Measurements from ENCODE around the gene ZNF136.

ZNF136 gene
- 60.4 reads per million, percentile 72 among the genes with 10 or more reads in this experiment for total RNA-seq

- peak; percentile 93 for DNase-seq
Observed at GRCh38 chr19:12162882-12163806, at the start of gene ZNF136. Gene ZNF136 (plus strand): TSS chr19:12163096. CDS start chr19:12163204, 108 bp downstream.

DNA sequence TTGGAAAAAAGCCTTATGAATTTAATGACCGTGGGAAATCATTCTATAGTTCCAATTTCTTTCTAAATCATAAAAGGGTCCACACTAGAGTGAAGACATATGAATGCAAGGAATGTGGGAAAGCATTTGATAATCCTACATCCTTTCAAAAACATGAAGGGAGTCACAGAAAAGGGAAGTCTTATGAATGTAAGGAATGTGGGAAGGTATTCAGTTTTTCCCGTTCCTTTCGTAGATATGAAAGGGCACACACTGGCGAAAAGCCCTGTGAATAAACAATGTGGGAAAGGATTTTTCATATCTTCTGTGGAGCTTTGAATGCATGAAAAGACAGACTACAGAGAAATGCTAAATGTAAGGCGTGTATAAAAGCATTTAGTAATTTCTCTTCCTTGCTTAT lies 49.8 kb upstream of the ZNF136 start:
- no peak for DNase-seq

DNA sequence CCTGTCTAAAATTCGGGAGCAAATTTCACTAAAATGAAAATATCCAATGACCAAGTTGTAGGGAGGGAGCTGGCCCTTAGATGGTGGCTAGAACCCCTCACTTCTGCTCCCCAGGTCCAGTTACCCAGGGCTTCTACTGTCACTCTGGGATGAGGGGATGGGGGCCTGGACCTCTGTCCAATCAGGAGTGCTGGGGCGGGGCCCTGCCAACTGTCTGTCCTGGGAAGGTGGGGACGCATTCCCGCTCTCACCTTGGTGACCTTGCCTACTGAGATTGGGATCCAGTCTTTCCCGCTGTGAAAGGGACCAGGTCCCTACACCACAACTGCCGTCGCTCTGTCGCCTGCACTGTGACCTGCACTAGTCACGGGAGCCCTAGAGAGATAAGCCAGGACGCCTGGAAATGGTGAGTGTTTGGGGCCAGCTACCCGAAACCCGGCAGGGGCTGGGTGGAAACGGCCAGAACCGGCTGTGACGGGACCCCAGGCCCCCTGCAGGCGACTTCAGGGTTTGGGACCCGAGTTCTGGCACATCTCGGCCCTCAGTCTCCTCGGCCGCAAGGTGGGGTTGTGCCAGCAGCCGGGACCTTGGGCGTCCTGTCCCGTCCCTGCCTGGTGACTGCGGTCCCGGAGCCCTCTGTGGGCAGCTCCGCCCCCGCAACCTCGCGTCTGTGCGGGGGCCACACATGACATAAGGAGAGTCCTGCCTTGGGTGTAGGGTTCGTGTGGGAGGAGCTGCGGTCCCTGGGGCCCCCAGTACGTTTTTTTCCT lies 45.5 kb upstream of the ZNF136 start:
- DNase-seq: no peak

GRCh38 chr19:12126707-12127106 lies 36.2 kb upstream of the ZNF136 start:
- no peak for DNase-seq

DNA sequence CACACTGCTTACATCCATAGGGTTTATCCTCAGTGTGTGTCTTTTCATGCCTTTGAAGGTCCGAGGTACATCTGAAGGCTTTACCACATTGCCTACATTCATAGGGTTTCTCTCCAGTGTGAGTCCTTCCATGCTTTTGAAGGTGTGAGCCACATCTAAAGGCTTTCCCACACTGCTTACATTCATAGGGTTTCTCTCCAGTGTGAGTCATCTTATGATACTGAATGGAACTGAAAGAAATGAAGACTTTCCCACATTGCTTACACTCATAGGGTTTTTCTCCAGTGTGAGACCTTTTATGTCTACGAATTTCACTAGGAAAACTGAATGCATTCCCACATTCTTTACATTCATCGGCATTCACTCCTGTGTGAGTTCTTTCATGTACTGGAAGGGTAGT lies 29.8 kb upstream of the ZNF136 start:
- DNase-seq: no peak

DNA sequence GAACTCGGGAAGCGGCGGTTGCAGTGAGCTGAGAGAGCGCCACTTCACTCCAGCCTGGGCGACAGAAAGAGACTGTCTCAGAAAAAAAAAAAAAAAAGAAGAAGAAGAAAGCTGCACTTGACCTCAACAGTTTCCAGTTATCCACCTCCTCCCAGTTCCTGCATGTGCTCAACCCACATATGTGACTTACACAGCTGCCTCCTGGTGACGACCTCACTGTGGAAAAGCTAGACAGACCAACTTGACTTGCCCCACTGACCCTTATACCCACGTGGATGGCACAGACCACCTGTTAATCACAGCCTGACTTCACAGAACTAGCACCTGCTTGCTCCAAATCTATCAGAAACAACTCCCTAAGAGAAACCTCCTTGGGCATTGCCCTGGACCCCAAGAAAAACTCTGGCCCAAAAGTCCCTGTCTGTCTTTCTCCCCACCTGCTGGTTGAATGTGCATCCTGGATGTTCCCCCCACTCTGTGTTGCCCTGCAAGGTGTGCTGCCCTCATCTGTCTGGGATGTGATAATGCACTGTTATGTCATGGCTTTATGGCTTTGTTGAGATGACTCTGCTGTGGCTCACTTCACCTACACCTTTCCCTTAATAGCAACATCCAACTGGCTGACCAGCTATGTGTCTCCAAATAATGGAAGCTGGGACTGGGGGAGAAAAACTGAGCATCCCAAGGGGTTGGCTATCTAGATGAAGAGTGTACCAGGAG lies 25.5 kb upstream of the ZNF136 start:
- no peak for DNase-seq

- DNase-seq: no peak
Observed at GRCh38 chr19:12139269-12139668, 23.6 kb upstream of the ZNF136 start.

- DNase-seq: peak; percentile 80
Observed at GRCh38 chr19:12139885-12140544, 22.9 kb upstream of the ZNF136 start, which contains the start of gene ZNF20. Gene ZNF20 (minus strand): TSS chr19:12140350. CDS start chr19:12140182, 168 bp downstream.

GRCh38 chr19:12140545-12141404 lies 22.1 kb upstream of the ZNF136 start:
- DNase-seq: peak; percentile 85

DNA sequence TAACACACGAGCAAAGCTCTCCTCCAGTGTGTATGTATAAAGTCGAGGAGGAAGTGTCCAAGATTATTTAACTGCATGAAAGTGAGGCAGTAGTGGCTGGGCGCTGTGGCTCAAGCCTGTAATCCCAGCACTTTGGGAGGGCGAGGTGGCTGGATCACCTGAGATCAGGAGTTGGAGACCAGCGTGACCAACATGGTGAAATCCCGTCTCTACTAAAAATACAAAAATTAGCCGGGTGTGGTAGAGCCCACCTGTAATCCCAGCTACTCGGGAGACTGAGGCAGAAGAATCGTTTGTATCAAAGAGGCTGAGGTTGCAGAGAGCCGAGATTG lies 21.5 kb upstream of the ZNF136 start:
- no peak for DNase-seq

DNA sequence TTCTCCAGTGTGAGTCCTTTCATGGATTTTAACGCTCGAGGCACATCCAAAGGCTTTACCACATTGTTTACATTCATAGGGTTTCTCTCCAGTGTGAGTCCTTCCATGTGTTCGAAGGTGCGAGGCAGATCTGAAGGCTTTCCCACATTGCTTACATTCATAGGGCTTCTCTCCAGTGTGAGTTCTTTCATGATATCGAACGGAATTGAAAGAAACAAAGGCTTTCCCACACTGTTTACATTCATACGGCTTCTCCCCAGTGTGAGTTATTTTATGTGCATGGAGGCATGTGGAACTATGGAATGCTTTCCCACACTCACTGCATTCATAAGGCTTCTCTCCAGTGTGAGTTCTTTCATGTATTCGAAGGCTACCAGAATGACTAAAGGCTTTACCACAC lies 17.5 kb upstream of the ZNF136 start:
- DNase-seq: no peak

DNA sequence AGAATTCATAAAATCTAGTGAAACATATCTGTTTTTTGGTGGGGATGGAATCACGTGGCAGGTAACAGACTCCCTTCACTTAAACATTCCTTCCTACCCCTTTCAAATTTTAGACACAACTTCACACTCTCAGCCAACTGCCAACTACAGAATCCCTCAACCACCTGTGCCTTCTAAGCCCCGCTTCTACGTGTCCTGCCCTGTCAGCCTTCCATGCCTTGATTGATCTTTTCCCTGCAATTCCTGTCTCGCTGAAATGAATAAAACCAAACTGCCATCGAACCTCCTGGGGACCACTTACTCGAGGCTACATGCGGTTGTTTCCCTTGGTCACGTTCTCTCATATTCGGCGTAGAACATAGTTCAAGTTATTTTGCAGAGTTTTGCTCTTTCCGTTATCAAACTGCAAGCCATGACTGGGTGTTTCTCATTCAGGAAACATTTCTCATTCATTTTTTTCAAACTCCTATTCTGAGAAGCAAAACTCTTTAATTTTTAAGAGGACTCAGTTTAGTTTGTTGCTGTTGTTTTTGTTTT lies 7.5 kb upstream of the ZNF136 start:
- DNase-seq: no peak

GRCh38 chr19:12156223-12157058 lies 6.5 kb upstream of the ZNF136 start, which contains the start of gene ZNF625:
Gene ZNF625 (minus strand): TSS chr19:12156734. CDS start chr19:12156558, 176 bp downstream.
- DNase-seq: no peak

DNA sequence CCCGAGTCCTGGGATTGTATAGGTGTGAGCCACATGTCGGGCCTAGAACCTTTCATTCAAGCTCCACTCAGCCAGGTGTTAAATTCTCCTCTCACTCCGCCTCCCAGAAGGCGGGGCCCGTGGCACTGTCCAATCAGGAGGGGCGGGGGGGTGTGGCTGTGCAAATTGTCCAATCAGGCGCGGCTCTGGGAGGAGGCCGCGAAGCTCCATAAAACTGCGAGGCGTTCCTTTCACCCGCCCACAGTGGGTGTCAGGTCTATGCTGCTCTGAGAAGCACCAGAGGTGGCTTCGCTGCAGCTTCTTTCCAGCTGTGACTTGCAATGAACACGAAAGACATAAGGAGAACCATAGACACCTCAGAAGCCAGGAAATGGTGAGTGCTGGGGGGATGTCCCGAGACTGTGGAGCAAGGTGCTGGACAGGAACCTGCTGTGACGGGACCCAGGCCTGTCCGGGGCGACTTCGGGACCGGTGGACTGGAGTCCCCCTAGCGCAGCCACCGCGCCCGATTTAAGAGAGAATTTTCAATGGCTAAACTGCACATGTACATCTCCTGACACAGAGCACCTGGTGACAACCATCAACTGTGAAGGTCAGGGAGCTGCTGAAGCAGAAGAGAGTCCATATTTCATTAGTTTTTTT lies 3.0 kb upstream of the ZNF136 start:
- DNase-seq: no peak

DNA sequence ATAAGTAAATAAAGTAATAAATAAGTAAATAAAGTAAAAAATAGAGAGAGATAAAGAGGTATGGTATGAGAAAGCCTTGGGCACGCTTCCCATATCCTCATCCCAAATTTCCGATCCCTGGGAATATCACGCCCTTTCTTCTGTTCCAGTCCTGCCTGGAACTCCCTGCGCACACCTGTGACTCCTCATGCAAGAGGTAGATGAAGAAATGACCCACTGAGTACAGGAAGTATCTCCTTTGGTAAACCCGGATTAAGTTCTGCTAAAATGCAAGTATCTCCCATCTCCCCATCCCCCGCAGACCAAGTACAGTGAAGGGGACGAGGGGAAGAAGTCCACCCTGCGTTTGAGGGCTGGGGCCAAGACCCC lies 399 bp upstream of the ZNF136 start:
- no peak for DNase-seq

- DNase-seq: no peak
Observed at GRCh38 chr19:12163826-12164225, 930 bp downstream of the ZNF136 start.

GRCh38 chr19:12166626-12167025 lies 3.7 kb downstream of the ZNF136 start:
- DNase-seq: no peak

DNA sequence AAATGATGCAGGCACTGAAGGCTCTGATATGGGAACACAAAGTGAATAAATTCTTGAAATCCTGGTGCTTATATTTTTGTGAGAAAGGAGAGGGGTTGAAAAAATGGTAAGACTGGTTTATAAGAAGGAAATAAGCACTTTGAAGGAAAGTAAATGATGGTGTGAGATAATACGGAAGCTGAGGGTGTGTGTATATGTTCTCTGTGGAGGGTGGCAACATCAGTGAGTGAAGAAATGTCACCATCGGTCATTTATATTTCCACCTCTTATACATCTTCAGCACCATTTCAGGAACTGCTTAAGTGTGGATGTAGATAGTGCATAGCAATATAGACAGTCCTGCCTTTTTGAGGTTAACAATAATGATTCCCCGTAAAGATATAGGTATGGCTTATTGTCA lies 17.5 kb downstream of the ZNF136 start:
- no peak for DNase-seq

- DNase-seq: no peak
Observed at GRCh38 chr19:12187625-12188024, 24.7 kb downstream of the ZNF136 start.
